Measurements from ENCODE around the gene ZNF592.

The ZNF592 gene

DNA sequence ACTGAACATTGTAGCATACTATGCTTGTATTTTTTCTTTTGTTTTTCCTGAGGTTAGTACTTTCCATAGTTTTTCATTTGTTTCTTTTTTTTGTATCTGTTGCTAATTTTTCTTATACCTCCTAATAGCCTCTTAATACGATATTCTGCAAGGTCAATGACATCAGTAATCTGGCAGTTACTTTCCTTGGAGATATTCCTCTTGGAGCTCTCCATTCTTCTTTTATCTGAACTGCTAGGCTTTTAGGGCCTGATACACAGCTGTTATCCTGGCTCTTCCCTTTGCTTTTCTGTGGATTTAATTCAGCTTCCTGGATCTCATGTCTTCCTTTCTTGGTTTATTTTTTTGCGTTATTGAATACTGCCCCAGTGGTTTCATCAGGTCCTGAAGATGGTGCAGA lies 81.6 kb downstream of the ZNF592 start:
- Histone ChIP-seq H3K4me1 (ENCODE audit: control insufficient read depth in 1 of 2, insufficient read depth in 1 of 2, low read depth in 1 of 2, low read length in 1 of 2) (peaks cover 46 to 63% of the 10 kb centered on the region in 2 experiments), H3K9me3 (no peaks in the 10 kb centered on the region), H3K27ac (no peak overlapping the region), H3K36me3 (no peaks in the 10 kb centered on the region), H3K27me3 (no peaks in the 10 kb centered on the region), H3K4me3 (ENCODE audit: low read depth in 1 of 2, low read length in 1 of 2) (no peak overlapping the region)
- no peak for TF ChIP-seq CTCF (IDR thresholded peaks at IDR 0.05)

DNA sequence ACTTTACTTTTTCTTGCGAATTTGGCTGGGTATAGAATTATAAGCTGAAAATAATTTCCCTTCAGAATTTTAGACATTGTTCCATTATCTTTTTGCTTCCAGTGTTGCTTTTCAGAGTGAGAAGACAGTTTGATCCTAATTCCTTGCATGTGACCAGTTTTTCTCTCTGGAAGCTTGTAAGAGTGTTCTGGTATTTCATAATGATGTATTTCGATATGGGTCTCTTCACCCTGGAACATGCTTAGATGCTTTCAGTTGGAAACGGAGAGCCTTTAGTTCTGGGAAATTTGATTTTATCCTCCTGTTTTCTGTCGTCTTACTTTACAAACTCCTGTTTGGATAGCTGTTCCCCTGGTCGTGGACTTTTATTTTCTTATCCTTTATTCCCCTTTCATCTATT lies 82.6 kb downstream of the ZNF592 start:
- no peaks in the 10 kb centered on the region for H3K9me3 ChIP-seq
- no peaks in the 10 kb centered on the region for H3K36me3 ChIP-seq
- no peak for TF ChIP-seq CTCF (IDR thresholded peaks at IDR 0.05)
- H3K4me3 ChIP-seq (ENCODE audit: low read depth in 1 of 2, low read length in 1 of 2), result no peak overlapping the region
- no peak overlapping the region for H3K27ac ChIP-seq
- peaks cover 55 to 73% of the 10 kb centered on the region in 2 experiments for H3K4me1 ChIP-seq (ENCODE audit: control insufficient read depth in 1 of 2, insufficient read depth in 1 of 2, low read depth in 1 of 2, low read length in 1 of 2)
- H3K27me3 ChIP-seq, result no peaks in the 10 kb centered on the region

GRCh38 chr15:84831613-84832012 lies 83.2 kb downstream of the ZNF592 start:
- TF ChIP-seq CTCF (IDR thresholded peaks at IDR 0.05), result no peak
- Histone ChIP-seq H3K4me1 (ENCODE audit: control insufficient read depth in 1 of 2, insufficient read depth in 1 of 2, low read depth in 1 of 2, low read length in 1 of 2) (peaks cover 61 to 79% of the 10 kb centered on the region in 2 experiments), H3K4me3 (ENCODE audit: low read depth in 1 of 2, low read length in 1 of 2) (no peak overlapping the region), H3K27me3 (no peaks in the 10 kb centered on the region), H3K27ac (peak overlapping the region; percentile 23), H3K9me3 (no peaks in the 10 kb centered on the region), H3K36me3 (no peaks in the 10 kb centered on the region)

- H3K36me3 ChIP-seq, result no peaks in the 10 kb centered on the region
- no peak overlapping the region for H3K4me3 ChIP-seq (ENCODE audit: low read depth in 1 of 2, low read length in 1 of 2)
- peaks cover 71 to 88% of the 10 kb centered on the region in 2 experiments for H3K4me1 ChIP-seq (ENCODE audit: control insufficient read depth in 1 of 2, insufficient read depth in 1 of 2, low read depth in 1 of 2, low read length in 1 of 2)
- TF ChIP-seq CTCF (IDR thresholded peaks at IDR 0.05), result no peak
- H3K27me3 ChIP-seq, result no peaks in the 10 kb centered on the region
- H3K9me3 ChIP-seq, result no peaks in the 10 kb centered on the region
- no peak overlapping the region for H3K27ac ChIP-seq
These were observed 84.2 kb downstream of the ZNF592 start for GRCh38 chr15:84832448-84833040.

GRCh38 chr15:84833447-84834228 lies 85.2 kb downstream of the ZNF592 start:
- Histone ChIP-seq H3K27me3 (no peaks in the 10 kb centered on the region), H3K4me1 (ENCODE audit: control insufficient read depth in 1 of 2, insufficient read depth in 1 of 2, low read depth in 1 of 2, low read length in 1 of 2) (peaks cover 68 to 82% of the 10 kb centered on the region in 2 experiments), H3K9me3 (no peaks in the 10 kb centered on the region), H3K4me3 (ENCODE audit: low read depth in 1 of 2, low read length in 1 of 2) (no peak overlapping the region), H3K27ac (peak overlapping the region; percentile 46), H3K36me3 (no peaks in the 10 kb centered on the region)
- no peak for TF ChIP-seq CTCF (IDR thresholded peaks at IDR 0.05)
